NCI-H146 treated with DMSO at 0.1 percent for 48 hours (cell line): ENCODE data around the gene ZNF784.
A peak's percentile ranks its signal among the peaks of the same experiment; 100 is the strongest.

Source experiments
- DNase-seq: peaks from one replicate; lab custom pipeline; 2025; ENCODE audit not compliant: unreplicated experiment; lab: John Stamatoyannopoulos, UW

ZNF784 gene

DNA sequence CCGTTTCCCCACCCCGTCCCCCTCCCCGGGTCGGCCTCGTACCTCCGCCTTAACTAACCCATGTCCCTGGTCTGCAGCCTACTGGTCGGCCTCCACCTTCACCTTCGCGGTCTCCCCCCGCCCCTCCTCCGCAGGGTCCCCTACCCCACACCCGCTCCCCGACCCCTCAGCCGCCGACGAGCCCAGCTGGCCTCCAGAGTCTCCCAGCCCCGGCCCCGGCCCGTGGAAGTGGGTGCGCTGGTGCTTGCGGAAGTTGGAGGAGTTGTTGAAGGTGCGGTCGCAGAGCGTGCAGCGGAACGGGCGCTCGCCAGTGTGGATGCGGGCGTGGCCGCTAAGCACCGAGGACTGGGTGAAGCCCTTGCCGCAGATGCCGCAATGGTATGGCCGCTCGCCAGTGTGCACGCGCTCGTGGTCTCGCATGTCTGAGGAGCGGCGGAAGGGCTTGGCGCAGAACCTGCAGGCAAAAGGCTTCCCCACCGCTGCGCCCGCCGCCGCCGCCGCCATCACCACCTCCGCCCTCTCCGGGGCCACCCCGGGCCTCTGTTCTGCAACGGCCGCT, 2.6 kb downstream of the ZNF784 start:
- no peak for DNase-seq

DNA sequence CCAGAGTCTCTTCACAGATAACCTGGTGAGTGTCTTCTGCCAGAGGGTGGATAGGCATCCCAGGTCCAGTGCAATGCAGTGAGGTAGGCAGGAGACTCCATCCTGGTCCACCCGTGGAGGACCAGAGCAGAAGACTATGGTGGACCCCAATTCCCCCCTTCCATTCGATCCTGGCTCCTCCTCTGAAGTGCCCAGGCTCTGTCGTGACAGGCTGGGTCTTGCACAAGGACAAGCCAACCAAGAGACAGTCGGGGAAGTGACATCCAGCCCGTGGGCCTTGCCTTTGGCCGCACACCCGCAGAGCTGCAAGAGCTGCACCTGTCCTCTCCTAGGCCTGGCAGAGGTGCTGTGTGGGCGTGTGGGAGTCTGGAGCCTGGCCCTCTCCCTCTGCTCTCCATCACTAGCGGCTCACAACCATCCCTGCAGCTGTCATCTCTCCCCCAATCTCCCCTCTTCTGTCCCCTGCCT, 3.1 kb downstream of the ZNF784 start:
- no peak for DNase-seq

DNA sequence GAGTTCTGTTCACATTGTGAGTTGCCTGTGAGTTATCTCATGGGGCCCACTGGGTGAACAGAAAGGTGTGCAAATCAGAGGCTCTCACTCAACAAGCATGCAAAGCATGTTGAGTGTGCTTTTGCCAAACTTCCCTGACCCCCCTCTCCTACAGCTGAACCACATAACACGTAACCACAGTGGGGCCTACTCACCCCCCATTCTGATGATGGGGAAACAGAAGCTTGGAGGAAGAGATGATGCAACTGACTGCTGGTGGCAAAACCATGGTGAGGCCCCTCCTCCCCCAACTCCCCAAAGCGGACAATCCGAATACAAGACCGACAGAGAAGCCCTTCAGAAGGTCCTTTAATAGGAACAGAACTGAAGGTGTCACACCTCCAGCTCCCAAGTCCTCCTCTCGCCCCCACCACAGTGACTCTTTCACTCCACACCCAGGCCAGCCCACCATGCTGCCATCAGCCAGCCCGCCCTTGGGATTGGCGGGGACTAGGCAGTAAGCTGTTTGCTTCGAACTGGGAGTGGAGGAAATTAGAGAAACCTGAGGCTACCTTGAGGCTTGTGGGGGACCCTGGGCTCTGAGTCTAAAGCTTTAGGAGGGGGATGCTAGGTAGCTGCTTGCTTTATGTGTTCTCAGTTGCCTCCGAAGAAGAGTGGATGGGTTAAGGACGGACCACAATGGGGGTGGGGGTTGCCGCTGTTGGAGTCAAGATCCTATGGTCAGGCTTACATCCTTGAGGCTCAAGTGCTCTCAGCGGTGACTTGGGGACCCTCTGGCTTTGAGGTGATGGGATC, 3.8 kb downstream of the ZNF784 start:
- DNase-seq = no peak

- DNase-seq = no peak
Measured at GRCh38 chr19:55619286-55619685, 5.1 kb downstream of the ZNF784 start.

DNA sequence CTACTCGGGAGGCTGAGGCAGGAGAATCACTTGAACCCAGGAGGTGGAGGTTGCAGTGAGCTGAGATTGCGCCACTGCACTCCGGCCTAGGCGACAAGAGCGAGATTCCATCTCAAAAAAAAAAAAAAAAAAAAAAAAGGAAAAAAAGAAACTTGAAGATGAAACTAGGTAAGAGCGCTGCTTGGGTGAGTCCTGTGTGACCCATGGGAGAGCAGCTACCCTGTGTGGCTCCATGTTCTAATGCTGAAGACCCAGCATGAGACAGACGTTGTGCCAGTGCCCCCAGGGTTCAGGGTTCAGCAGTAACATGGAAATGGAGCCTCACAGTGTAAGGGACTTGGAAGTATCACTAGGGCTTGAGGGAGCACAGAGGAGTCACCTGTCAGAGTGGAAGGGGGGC, 5.9 kb downstream of the ZNF784 start:
- DNase-seq = no peak

- no peak for DNase-seq
Measured at GRCh38 chr19:55617426-55617825, 6.9 kb downstream of the ZNF784 start.

- DNase-seq = no peak
Measured at GRCh38 chr19:55616395-55616875, 7.9 kb downstream of the ZNF784 start.

- DNase-seq = no peak
Measured at GRCh38 chr19:55615543-55616394, 8.6 kb downstream of the ZNF784 start.

GRCh38 chr19:55614711-55615542, 9.4 kb downstream of the ZNF784 start:
- no peak for DNase-seq

GRCh38 chr19:55613930-55614710, 10.2 kb downstream of the ZNF784 start:
- DNase-seq = no peak

GRCh38 chr19:55613396-55613795, 11.0 kb downstream of the ZNF784 start:
- no peak for DNase-seq

DNA sequence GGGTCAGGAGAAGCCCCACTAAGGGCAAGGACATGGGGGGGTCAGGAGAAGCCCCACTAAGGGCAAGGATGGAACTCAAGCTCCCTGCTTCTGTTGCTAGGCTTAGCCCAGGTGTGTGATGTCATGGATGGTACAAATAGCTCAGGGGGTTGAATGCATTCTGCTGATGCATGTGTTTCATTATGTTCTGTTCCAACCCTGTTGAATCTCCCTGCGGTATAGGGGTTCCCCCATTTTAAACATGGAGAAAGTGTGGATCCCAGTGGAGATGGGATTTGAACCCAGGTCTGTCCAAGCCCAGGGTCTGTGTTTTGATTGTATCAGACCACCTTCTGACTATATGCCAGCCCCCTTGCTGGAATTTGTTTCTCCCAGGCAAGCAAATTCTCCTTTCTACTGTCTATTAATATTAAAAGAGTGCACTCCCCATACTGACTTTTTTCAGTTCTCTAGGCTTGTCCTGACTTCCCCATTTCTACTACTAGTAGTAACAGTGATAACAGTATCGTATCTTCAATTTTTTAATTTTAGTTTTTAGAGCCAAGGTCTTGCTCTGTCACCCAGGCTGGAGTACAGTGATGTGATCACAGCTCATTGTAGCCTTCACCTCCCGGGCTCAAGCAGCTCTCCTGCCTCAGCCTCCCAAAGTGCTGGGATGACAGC, 12.3 kb downstream of the ZNF784 start:
- DNase-seq = no peak

DNA sequence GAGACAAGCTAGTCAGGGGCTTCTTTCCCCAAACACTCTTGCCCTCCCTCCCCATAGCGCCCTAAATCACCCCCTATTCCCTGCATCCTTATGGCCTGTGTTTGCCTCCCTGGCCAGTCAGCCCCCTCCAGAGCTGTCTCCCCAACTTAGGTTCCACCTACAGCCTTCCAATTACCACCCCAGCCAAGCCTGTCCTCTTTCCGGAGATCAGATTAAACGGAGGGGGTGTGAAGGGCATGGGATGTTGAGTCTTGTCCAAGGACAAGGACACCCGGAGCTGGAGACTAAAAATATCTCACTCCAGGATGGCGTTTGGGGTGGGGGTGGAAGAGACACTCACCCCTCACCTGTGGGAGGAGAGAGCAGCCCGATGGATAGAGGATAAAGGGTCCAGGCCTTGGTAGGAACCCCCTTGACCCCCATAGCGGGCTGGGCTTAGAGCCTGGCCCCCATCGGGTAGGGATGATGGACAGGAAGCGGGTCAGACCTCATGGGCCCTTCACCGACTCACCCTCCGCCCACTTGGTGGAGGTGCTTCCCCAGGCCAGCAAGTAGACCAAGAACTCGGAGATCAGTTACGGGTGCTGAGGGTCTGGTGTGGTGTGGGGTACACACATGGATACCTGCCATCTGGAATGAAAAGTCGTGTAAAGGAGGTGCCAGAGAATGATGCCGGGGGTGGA, 12.9 kb downstream of the ZNF784 start:
- no peak for DNase-seq

GRCh38 chr19:55609326-55609725, 15.0 kb downstream of the ZNF784 start:
- DNase-seq = no peak

GRCh38 chr19:55606817-55607216, 17.5 kb downstream of the ZNF784 start:
- no peak for DNase-seq

- DNase-seq = no peak
Measured at GRCh38 chr19:55606471-55606787, 17.9 kb downstream of the ZNF784 start.

DNA sequence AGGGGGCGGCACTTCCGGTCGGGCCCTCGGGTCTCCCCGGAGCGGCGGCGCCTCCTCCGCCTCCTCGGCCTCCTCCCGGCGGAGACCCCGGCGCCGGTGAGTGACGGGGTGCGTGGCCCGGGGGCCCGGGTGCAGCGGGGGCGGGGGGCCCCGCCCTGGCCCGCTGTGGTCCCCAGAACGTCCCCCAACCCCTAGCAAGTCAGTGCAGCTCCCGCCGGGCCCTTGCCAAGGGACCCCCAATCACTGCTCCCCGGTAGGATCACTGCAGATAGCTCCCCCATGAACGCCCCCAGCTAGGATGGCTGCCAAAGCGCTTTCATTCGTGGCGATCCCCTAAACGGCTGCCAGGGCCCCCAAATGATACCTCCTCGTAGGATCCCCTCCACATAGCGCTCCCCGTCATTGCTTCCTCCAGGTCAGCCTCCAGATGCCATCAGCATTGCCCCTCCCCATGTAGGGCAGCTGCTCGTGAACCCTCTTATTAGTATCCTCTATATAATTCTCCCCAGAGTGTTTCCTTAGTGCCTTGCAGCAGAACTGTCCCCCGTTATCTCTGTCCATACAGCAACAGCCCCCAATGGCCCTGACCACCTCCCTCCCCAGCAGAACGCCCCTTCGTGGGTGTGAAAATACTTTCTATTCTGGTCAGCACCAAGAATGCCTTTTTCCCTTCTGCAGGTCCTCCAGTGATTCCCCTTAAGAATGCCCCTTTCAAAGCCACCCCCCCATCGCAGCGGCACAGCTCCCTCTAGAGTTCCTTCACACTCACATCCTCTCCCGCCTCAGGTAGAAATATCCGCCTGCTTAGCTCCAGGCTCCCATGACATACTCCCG, 18.5 kb downstream of the ZNF784 start, which contains the start of gene ZNF865:
Gene ZNF865, plus strand, starts transcription at position 11 of the 834 bp plus-strand sequence. CDS start 7,972 bp downstream, outside the sequence.
- peak; percentile 89 for DNase-seq

DNA sequence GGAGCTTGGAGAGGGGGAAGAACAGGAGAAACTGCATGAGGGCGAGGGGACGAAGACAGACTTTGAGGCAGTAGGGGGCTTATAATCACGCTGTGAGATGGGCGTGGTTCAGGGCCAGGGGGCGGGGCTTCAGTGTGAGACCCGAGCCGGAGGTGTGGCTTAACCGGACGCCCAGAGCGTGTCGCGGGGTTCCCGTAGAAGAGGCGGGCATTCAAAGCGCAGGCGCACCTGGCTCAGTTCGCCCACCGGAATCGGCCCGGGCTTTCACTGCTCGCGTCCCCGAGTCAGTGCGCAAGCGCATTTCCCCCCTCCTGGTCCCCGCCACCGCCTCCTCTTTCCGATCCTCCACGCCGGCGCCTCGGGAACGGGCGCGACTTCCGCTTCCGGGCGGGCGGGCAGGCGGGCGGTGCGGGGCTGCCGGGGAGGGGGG, 19.1 kb downstream of the ZNF784 start:
- peak; percentile 96 for DNase-seq
